T-cell (primary cell): ENCODE data around the gene KDM2B. TPM values are rescaled to one million over a fixed set of nuclear protein-coding genes. Genes with fewer than 3 reads are reported as not detected.

Source experiments
- ATAC-seq, 4 experiments: fragments of 200-7000 bp in 3 of 4; fragments of 150-1000 bp in 1 of 4; cut with Tn5 transposase; replicated peaks in 1 of 4; 1 replicate in 3 of 4; 2 replicates in 1 of 4; pipeline ENCODE4 v1.10.0; 2021; ENCODE audit warnings: moderate library complexity in 3 of 4, mild to moderate bottlenecking in 2 of 4, moderate number of reproducible peaks in 1 of 4
- CTCF ChIA-PET, 2 donors: fragments of 300-600 bp; sonication (Branson Sonifier 250); formaldehyde crosslinking; loops; one replicate each; lab custom pipeline; 2022; ENCODE audit warnings: antibody characterized with exemption in 2 of 2; lab: Charles Lee
- POLR2A ChIA-PET, 2 donors: fragments of 300-600 bp; sonication (Branson Sonifier 250); formaldehyde crosslinking; loops; one replicate each; lab custom pipeline; 2022; ENCODE audit warnings: antibody characterized with exemption in 2 of 2; lab: Charles Lee
- DNase-seq, 35 experiments: peaks; one replicate each; pipeline versions ENCODE4 v3.0.0 to v3.0.0-alpha.2; 2013 to 2023
- H3K27ac ChIP-seq: one replicate; pipeline ENCODE4 v1.5.1; 2013; ENCODE audit warnings: low read length
- H3K27me3 ChIP-seq, 2 experiments: replicated peaks in 1 of 2; 1 replicate in 1 of 2; 2 replicates in 1 of 2; pipeline versions ENCODE4 v1.6.1 to v1.7.0; 2013; ENCODE audit warnings: low read length in 1 of 2, mixed read lengths in 1 of 2; ENCODE audit not compliant: control insufficient read depth in 2 of 2, insufficient read depth in 2 of 2; ENCODE audit errors: extremely low read depth in 1 of 2
- H3K36me3 ChIP-seq, 2 donors: 1 replicate in 1 of 2; 2 replicates in 1 of 2; pipeline versions ENCODE4 v1.6.1 to v1.7.0; 2013; ENCODE audit warnings: low read length in 1 of 2; ENCODE audit not compliant: control insufficient read depth in 2 of 2, insufficient read depth in 1 of 2; ENCODE audit errors: extremely low read depth in 1 of 2
- H3K4me1 ChIP-seq, 2 experiments: 1 replicate in 1 of 2; 2 replicates in 1 of 2; pipeline versions ENCODE4 v1.6.1 to v1.7.0; 2013; ENCODE audit warnings: low read length in 2 of 2, mixed read lengths in 1 of 2; ENCODE audit not compliant: insufficient read depth in 2 of 2, control insufficient read depth in 1 of 2; ENCODE audit errors: extremely low read depth in 1 of 2
- H3K4me3 ChIP-seq, 2 donors: 1 replicate in 1 of 2; 2 replicates in 1 of 2; pipeline versions ENCODE4 v1.5.1 to v1.7.0; 2013; ENCODE audit warnings: mild to moderate bottlenecking in 2 of 2, low read length in 1 of 2, moderate library complexity in 1 of 2; ENCODE audit not compliant: control insufficient read depth in 1 of 2; ENCODE audit errors: extremely low read depth in 1 of 2
- H3K9me3 ChIP-seq: 2 replicates; pipeline ENCODE4 v1.7.0; 2013
- H3K27ac Mint-ChIP-seq, 2 donors: one replicate each; pipeline ENCODE4 v1.8.0; 2020 to 2021; ENCODE audit warnings: mild to moderate bottlenecking in 2 of 2, mixed read lengths in 2 of 2
- H3K27me3 Mint-ChIP-seq, 2 donors: one replicate each; pipeline ENCODE4 v1.8.0; 2021 to 2022; ENCODE audit warnings: mixed read lengths in 2 of 2
- H3K36me3 Mint-ChIP-seq: one replicate; pipeline ENCODE4 v1.8.0; 2021; ENCODE audit warnings: mixed read lengths
- H3K4me1 Mint-ChIP-seq, 3 donors: one replicate each; pipeline ENCODE4 v1.8.0; 2020 to 2022; ENCODE audit warnings: mixed read lengths in 3 of 3, mild to moderate bottlenecking in 1 of 3
- H3K4me3 Mint-ChIP-seq, 3 donors: one replicate each; pipeline ENCODE4 v1.8.0; 2020 to 2022; ENCODE audit warnings: mild to moderate bottlenecking in 3 of 3, mixed read lengths in 3 of 3, moderate library complexity in 3 of 3
- H3K9me3 Mint-ChIP-seq, 3 donors: one replicate each; pipeline ENCODE4 v1.8.0; 2020 to 2022; ENCODE audit warnings: mixed read lengths in 3 of 3
- WGBS: methylation state at CpG from one replicate; pipeline ENCODE4 v1.1.5; 2013; ENCODE audit warnings: missing lambda C conversion rate; ENCODE audit not compliant: insufficient coverage; 5-methylcytosine and 5-hydroxymethylcytosine counted together
- total RNA-seq, 35 experiments: library from RNA in 6 of 35; stranded (reverse) in 6 of 35; fragments of 120-200 nt in 1 of 35; gene quantifications; one replicate each; pipeline versions ENCODE4 v1.2.1 to v1.2.4 and lab custom pipeline; 2013 to 2026

Gene KDM2B
- total RNA-seq, 5 donors from 2014 or later (not counting 1 experiment from before 2014, with no cell fraction given) = 74.1 to 102 (median 95.8) TPM

DNA sequence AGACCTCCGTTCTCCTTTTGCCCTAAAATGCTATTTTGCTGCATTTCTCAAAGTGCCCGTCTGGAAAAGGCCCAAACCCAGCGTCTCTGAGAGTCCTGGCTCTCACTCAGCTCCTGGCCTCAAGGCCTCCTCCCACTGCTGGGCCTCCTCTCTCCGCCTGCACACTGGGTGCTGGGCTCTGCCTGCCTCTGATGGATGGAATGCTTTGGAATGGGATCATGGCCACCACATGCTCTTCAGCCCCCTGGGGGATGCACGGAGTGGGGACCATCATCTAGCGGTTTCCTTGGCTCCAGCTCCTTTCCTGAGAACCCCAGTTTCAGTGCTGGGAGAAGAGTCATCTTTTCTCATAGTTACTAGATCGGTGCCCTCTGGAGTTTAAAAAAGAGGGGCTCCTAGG lies 65.2 kb downstream of the KDM2B start:
- Mint-ChIP-seq H3K27me3 (no peaks in the 10 kb centered on the region), H3K4me3 (no peak overlapping the region), H3K4me1 (peaks cover 12 to 13% (median 12%) of the 10 kb centered on the region in 3 donors), H3K36me3 (peaks cover 16% of the 10 kb centered on the region), H3K27ac (peak overlapping the region; percentile 57 to 84), H3K9me3 (no peaks in the 10 kb centered on the region)
- Histone ChIP-seq H3K27me3 (no peaks in the 10 kb centered on the region), H3K27ac (no peak overlapping the region), H3K4me3 (no peak overlapping the region), H3K9me3 (no peaks in the 10 kb centered on the region), H3K4me1 (peaks cover 4 to 9% of the 10 kb centered on the region in 2 experiments), H3K36me3 (peaks cover 8 to 55% of the 10 kb centered on the region in 2 donors)
- DNase-seq = no peak
- 100% methylated on average over 5 of the region's 7 CpGs for WGBS
- POLR2A ChIA-PET = no interaction called here
- no peak for ATAC-seq
- CTCF ChIA-PET = no interaction called here

- peak overlapping the region; percentile 8 for H3K27ac ChIP-seq
- Mint-ChIP-seq H3K27me3 (no peaks in the 10 kb centered on the region), H3K4me3 (peak overlapping the region in 1 of 3 donors; percentile 3), H3K27ac (peak overlapping the region; percentile 86), H3K9me3 (no peaks in the 10 kb centered on the region), H3K4me1 (peaks cover 12 to 13% (median 12%) of the 10 kb centered on the region in 3 donors), H3K36me3 (peaks cover 19% of the 10 kb centered on the region)
- CTCF ChIA-PET = no interaction called here
- H3K36me3 ChIP-seq = peaks cover 13 to 50% of the 10 kb centered on the region in 2 donors
- no peaks in the 10 kb centered on the region for H3K27me3 ChIP-seq
- 59% methylated on average over 13 of the region's 16 CpGs for WGBS
- H3K9me3 ChIP-seq = no peaks in the 10 kb centered on the region
- DNase-seq (peak in 5 of 35 experiments; percentile 13 to 42 (median 16)), ATAC-seq (peak in 3 of 4 experiments; percentile 51 to 69 (median 52))
- peaks cover 4 to 9% of the 10 kb centered on the region in 2 experiments for H3K4me1 ChIP-seq
- POLR2A ChIA-PET = no interaction called here
- H3K4me3 ChIP-seq = no peak overlapping the region
These were observed 66.6 kb downstream of the KDM2B start for GRCh38 chr12:121514184-121514742.

DNA sequence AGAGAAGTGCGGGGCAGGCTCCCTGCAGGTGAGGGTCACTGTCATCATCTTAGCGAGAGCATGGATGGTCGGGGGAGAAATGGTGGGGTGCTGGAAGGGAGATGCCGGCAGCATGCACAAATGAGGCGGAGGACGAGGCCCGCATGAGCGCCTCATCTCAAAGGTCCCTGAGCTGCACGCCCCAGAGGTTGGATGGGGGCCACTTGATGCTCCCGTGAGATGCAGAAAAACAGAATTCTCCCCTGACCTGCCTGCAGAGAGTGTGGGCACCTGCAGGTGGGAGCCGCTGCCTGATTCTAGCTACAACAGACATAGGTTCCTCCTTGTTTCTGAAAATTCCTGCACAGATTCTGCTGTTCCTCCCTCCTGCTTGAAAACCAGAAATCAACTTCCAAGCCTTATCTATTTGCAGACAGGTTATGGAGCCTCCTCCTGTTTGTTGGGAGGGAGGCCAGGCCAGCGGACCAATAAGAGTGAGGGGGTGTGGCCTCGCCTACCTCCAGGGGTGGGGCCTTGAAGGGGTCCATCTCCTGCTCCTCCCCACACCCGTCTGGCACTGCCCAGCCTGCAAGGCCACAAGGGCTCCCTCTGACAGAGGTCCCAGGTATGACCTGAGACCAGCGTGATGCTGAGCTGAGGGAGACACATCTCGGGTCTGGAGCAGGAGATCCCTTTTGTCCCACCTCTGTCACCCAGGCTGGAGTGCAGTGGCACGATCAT lies 67.2 kb downstream of the KDM2B start:
- Mint-ChIP-seq H3K4me1 (peaks cover 12 to 13% (median 12%) of the 10 kb centered on the region in 3 donors), H3K27ac (peak overlapping the region; percentile 86), H3K27me3 (no peaks in the 10 kb centered on the region), H3K4me3 (peak overlapping the region in 1 of 3 donors; percentile 3), H3K36me3 (peaks cover 20% of the 10 kb centered on the region), H3K9me3 (no peaks in the 10 kb centered on the region)
- H3K4me1 ChIP-seq = peaks cover 4 to 9% of the 10 kb centered on the region in 2 experiments
- H3K27me3 ChIP-seq = no peaks in the 10 kb centered on the region
- no peak overlapping the region for H3K4me3 ChIP-seq
- no peaks in the 10 kb centered on the region for H3K9me3 ChIP-seq
- DNase-seq (no peak), ATAC-seq (peak in 3 of 4 experiments; percentile 27 to 50 (median 42))
- WGBS = 87% methylated on average over 12 of the region's 17 CpGs
- ChIA-PET POLR2A (no interaction called here), CTCF (no interaction called here)
- peaks cover 11 to 48% of the 10 kb centered on the region in 2 donors for H3K36me3 ChIP-seq
- peak overlapping the region; percentile 8 for H3K27ac ChIP-seq

DNA sequence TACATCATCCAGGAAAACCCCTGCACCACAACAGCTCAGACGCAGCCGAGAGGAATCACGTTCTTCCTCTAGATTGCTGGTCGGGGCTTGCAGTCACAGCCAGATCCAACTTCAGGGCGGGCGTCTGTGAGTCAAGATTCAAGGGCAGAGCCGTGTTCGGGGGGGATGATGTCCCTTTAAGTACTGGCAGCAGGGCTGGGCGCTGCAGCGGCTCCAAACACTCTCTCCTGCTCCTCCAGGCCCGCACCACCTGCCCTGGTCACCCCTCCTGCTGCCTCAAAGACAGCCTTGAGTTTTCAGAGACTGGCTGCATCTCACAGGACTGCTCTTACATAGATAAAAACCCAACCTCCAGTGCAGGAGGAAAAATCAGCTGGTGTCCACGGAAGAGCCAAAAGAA lies 68.3 kb downstream of the KDM2B start:
- H3K27me3 ChIP-seq = no peaks in the 10 kb centered on the region
- CTCF ChIA-PET = no interaction called here
- Mint-ChIP-seq H3K27me3 (no peaks in the 10 kb centered on the region), H3K9me3 (no peaks in the 10 kb centered on the region), H3K36me3 (peaks cover 26% of the 10 kb centered on the region), H3K4me3 (no peak overlapping the region), H3K4me1 (peaks cover 12 to 13% (median 12%) of the 10 kb centered on the region in 3 donors), H3K27ac (peak overlapping the region; percentile 48 to 65)
- ATAC-seq (no peak), DNase-seq (no peak)
- no peaks in the 10 kb centered on the region for H3K9me3 ChIP-seq
- 100% methylated on average over 8 of the region's 12 CpGs for WGBS
- H3K36me3 ChIP-seq = peaks cover 11 to 47% of the 10 kb centered on the region in 2 donors
- H3K4me1 ChIP-seq = peaks cover 4 to 9% of the 10 kb centered on the region in 2 experiments
- POLR2A ChIA-PET = no interaction called here
- no peak overlapping the region for H3K27ac ChIP-seq
- no peak overlapping the region for H3K4me3 ChIP-seq

GRCh38 chr12:121511916-121512315 lies 68.9 kb downstream of the KDM2B start:
- Mint-ChIP-seq H3K36me3 (peaks cover 30% of the 10 kb centered on the region), H3K4me3 (no peak overlapping the region), H3K27me3 (no peaks in the 10 kb centered on the region), H3K4me1 (peaks cover 12 to 13% (median 12%) of the 10 kb centered on the region in 3 donors), H3K27ac (no peak overlapping the region), H3K9me3 (no peaks in the 10 kb centered on the region)
- ChIA-PET CTCF (interaction anchor here in 1 of 2 donors (0.6 kb wide), 1 partner anchor 108 kb away, joined by 3 read pairs; no protein-coding TSS in a partner anchor), POLR2A (no interaction called here)
- no peaks in the 10 kb centered on the region for H3K27me3 ChIP-seq
- no peak for DNase-seq
- H3K9me3 ChIP-seq = no peaks in the 10 kb centered on the region
- peaks cover 4 to 9% of the 10 kb centered on the region in 2 experiments for H3K4me1 ChIP-seq
- ATAC-seq = no peak
- peaks cover 11 to 51% of the 10 kb centered on the region in 2 donors for H3K36me3 ChIP-seq
- H3K27ac ChIP-seq = no peak overlapping the region
- no peak overlapping the region for H3K4me3 ChIP-seq
- WGBS = 92% methylated on average over 8 of the region's 12 CpGs

GRCh38 chr12:121509339-121509738 lies 71.5 kb downstream of the KDM2B start:
- Mint-ChIP-seq H3K4me1 (peaks cover 6 to 9% (median 6%) of the 10 kb centered on the region in 3 donors), H3K27ac (no peak overlapping the region), H3K9me3 (no peaks in the 10 kb centered on the region), H3K36me3 (peaks cover 35% of the 10 kb centered on the region), H3K27me3 (no peaks in the 10 kb centered on the region), H3K4me3 (no peak overlapping the region)
- Histone ChIP-seq H3K27ac (no peak overlapping the region), H3K9me3 (no peaks in the 10 kb centered on the region), H3K4me1 (peaks cover 2 to 6% of the 10 kb centered on the region in 2 experiments), H3K27me3 (no peaks in the 10 kb centered on the region), H3K36me3 (peaks cover 11 to 53% of the 10 kb centered on the region in 2 donors), H3K4me3 (no peak overlapping the region)
- ATAC-seq (no peak), DNase-seq (no peak)
- POLR2A ChIA-PET = no interaction called here
- CTCF ChIA-PET = no interaction called here
- WGBS = 100% methylated on average over 12 of the region's 16 CpGs
